Hypothalamus (tissue), 51 donors: ENCODE data around the gene SPANXN1.
A peak's percentile ranks its signal among the peaks of the same experiment; 100 is the strongest.
"Not testable (repeated sequence)": the region's sequence is repeated elsewhere in the genome, so short reads cannot be mapped to it uniquely, and the experiment has no call there.

Experiments
- DNase-seq, 51 donors: peaks; one replicate each; lab custom pipeline; 2025; lab: John Stamatoyannopoulos, UW

The SPANXN1 gene, protein sequence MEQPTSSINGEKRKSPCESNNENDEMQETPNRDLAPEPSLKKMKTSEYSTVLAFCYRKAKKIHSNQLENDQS

DNA sequence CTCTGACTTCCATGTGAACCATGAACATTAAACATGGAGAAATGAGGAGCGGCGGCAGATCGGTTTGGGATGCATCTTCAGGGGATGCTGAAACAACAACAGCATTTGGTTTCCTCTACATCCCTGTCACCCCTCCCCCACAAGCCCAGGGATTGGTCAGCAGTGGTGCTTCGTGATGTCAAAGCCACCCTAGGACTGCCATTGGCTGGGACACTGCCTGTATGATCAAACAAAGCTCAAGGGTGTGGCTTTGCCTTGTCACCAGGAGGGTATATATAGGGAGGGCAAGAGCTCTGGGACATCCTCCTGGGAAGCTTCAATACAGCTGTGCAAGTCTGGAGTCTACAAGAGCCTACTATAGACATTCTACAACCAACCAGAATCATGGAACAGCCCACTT lies at the start of gene SPANXN1:
TSS of gene SPANXN1 (plus strand) at position 301 of the 400 bp plus-strand sequence. CDS start at position 385, 84 bp downstream.
- not testable (repeated sequence) for DNase-seq

DNA sequence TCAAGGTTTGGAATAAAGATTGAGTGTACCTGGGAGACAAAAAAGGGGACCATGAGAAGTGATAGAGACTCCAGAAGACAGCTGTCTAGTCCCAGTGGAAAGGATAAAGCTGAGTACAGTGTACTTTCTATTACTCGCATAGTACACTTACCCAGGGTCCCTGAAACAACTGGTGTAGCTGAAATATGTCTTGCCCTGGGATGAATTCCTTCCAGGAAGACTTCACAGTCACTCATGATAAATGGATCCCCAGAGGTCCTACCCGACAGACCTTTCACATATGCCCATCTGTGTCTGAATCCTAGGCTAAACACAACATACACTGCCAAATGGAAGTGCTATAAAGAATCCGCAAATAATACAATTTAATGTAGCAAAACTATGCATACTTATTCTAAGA lies 48.2 kb upstream of the SPANXN1 start:
- DNase-seq: no peak

DNA sequence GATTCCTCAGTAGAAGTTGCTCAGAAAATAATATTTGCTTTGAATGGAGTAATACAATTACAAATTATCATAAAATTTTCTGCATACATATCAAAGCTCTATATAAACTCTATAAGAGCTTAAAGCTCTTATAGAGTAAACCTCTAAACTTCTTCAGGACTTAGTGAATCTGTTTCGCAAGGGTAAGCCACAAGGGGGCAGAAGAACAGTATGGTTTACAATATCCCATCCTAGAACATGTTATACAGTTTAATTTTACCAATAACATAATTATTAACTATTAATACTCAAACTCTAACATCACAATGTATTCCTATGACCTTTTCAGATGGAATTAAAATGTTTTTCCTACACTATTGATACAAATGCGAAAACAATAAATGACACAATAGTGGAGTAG lies 33.8 kb upstream of the SPANXN1 start:
- DNase-seq: peak in 1 of 51 donors; percentile 2

DNA sequence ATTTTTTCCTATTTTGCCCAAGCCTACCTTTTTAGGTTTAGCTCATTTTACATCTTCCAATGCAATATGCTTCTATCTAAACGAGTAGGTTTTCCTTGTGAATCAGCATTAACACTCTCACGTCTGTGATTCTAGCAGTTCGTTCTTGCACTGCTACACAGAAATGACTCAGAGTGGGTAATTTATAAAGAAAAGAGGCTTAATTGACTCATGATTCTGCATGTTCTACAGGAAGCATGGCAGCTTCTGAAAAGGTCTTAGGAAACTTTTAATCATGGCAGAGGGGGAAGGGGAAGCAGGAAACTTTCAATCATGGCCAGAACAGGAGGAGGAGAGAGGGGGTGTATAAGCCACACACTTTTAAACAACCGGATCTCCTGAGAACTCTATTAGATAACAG lies 44.9 kb downstream of the SPANXN1 start:
- DNase-seq: no peak
